Measurements from ENCODE around the gene MRPL53.
A peak's percentile ranks its signal among the peaks of the same experiment; 100 is the strongest.

Gene MRPL53

GRCh38 chr2:74472086-74472944 is at the start of gene MRPL53:
MRPL53 (minus strand) TSS chr2:74472680; CDS start chr2:74472660, 20 bp downstream.
- peak; percentile 86 to 98 (median 97) for DNase-seq

DNA sequence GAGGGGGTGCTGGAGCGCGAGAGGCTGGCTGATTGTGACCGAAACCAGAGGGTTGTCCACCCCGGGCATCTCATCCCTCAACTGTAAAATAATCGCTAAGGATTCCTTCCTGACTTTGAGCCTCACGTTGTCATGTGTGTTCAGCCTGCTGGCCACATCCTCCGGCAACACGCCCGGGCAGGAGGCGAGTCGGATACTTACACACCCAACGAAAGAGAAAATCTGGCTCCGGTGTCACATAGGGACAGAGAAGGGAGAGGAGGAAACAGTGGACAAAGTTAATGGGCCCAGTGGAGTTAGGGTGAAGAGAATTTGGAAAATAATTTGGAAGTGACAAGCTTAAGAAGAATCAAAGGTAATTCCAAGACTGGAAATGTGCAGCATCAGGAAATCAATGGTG is 44.2 kb upstream of the MRPL53 start:
- DNase-seq, result no peak

DNA sequence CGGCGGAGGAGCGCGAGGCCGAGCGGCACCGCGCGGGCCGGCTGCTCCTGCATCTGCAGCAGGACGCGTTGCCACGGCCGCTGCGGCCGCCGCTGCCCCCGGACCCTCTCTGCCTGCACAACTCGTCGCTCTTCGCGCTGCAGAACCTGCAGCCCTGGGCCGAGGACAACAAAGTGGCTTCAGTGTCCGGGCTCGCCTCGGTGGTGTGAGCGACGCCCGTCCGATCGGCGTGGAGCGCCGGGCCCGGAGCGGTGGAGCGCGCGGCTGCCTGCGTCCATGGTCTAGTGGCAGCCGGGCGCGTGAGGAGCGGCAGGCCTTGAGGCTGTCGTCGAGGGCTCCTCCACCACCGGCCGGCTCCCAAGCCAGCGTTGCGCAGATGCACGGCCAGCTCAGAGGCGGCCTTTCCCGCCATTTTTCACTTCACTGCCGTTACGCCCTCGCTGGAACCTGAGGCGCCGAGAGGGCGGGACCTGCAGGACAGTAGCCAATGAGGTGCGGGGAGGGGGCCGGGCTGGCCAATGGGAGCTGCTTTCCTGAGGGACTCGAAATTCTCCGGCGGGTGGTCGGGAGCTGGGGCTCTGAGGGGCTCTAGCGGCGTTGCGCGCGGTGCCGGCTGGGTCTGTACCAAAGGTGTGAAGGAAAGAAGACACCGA is 43.6 kb upstream of the MRPL53 start:
- DNase-seq, result peak in 1 of 3 experiments; percentile 18

- DNase-seq, result no peak
Measured at GRCh38 chr2:74515271-74515980, 42.9 kb upstream of the MRPL53 start.

DNA sequence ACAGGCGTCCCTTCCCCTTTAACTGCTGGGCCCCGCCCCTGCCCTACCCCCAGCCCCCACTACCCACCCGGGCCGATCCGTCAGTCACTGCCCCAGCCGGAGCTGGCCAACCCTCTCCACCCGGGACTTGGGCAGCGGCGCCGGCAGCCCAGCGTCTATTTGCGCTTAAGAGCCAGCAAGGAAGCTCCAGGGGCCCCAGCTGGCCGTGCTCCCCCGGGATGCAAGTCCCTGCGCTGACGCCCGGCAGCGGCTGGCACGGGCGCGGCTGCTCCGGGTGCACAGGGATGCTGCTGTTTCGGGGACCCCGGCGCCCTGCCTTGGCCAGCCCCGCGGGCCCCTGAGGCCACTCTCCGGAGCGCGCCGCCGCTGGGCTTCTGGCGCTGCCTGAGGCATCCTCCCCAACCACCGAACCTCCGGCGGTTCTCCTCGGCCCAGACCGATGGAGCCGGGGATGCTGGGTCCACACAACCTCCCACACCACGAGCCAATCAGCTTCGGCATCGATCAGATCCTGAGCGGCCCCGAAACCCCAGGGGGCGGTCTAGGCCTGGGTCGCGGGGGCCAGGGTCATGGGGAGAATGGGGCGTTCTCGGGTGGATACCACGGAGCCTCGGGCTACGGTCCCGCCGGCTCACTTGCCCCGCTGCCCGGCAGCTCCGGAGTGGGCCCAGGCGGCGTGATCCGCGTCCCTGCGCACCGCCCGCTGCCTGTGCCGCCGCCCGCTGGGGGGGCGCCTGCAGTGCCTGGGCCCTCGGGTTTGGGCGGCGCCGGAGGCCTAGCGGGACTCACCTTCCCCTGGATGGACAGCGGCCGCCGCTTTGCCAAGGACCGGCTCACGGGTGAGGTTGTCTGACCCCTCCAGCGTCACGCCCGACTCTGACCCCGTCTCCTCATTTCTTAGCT is 42.1 kb upstream of the MRPL53 start, which contains the start of gene TLX2:
Gene TLX2 (plus strand): TSS at position 83 of the 903 bp plus-strand sequence. CDS start 357 bp downstream, at position 440.
- peak in 2 of 3 experiments; percentile 58 to 65 for DNase-seq

DNA sequence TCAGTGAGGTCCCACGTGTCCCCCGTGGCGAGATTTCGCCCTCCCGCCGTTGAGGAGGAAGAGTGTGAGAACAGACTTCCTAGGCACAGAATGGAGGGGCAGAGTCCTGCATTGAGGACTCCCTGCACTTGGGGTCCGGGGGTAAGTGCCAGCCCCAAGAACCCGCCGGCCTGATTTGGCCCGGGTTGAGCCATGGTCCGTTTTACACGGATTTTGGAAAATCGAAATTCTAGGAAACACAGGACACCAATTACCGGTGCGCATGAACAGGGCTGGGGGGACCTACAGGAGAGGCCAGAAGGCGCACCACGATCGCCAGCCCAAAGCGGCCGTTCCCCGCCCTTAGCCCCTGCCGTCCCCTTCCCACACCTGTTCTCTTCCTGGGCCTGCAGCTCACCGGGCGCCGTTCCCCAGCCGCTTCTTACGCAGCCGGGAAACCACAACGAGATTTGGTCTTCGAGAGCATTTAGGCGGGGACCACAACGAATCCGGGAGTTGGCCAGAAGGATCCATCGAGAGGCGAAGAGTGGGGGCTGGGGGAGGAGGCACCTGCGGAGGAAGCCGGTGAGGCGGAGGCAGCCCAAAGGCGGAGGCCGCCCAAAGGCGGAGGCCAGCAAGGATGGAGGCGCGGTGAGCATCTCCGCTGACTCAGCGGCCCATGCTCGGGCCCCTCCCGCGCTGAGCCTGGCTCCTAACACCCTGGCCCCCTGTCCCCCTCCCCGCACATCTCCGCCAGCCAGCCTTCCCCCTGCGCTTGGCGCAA is 41.3 kb upstream of the MRPL53 start:
- peak in 2 of 3 experiments; percentile 60 to 65 for DNase-seq

GRCh38 chr2:74512744-74513604 is 40.5 kb upstream of the MRPL53 start:
- DNase-seq, result no peak

GRCh38 chr2:74511104-74511989 is 38.9 kb upstream of the MRPL53 start:
- no peak for DNase-seq

DNA sequence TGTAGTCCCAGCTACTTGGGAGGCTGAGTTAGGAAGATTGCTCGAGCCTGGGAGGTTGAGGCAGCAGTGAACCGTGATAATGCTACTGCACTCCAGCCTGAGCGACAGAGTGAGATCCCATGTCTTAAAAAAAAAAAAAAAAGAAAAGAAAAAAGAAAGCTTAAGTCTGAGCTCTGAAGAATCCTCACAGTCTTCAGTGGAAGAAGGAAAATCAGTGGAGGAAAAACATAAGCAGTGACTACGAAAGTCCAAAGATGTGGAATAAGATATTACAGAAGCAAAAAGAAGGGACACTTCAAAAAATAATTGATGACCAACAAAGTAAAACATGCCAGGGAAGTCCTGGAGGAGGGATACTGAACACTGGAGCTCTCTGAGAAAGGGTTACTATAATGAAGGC is 37.8 kb upstream of the MRPL53 start:
- no peak for DNase-seq

DNA sequence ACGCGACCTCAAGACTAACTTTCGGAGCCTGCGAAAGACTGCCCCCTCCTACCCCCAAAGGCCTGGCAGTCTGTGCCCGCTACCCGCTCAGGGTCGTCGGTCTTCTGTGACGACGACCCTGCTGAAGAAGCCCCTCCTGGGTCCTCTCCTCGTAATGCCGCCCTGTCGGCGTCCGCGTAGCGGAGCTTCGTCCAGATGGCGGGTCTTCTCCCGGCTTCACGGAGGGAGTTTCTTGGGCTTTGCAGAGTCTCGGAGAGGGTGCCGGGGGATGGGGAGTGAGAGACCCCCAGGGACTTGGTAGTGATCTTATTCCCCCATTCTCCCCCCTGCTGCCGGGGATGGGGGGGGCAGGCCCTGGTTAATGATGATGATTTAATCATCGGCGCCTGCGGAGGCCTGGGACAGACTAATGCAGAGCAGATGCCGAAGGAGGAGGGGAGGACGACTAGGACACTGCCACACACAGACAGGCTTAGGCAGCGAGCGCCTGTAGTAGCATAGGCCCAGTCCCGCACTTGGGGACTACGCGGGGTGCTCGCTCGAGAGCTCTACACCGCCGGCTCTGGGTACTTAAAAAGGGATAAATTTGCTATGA is 35.5 kb upstream of the MRPL53 start:
- DNase-seq, result peak in 1 of 3 experiments; percentile 94

DNA sequence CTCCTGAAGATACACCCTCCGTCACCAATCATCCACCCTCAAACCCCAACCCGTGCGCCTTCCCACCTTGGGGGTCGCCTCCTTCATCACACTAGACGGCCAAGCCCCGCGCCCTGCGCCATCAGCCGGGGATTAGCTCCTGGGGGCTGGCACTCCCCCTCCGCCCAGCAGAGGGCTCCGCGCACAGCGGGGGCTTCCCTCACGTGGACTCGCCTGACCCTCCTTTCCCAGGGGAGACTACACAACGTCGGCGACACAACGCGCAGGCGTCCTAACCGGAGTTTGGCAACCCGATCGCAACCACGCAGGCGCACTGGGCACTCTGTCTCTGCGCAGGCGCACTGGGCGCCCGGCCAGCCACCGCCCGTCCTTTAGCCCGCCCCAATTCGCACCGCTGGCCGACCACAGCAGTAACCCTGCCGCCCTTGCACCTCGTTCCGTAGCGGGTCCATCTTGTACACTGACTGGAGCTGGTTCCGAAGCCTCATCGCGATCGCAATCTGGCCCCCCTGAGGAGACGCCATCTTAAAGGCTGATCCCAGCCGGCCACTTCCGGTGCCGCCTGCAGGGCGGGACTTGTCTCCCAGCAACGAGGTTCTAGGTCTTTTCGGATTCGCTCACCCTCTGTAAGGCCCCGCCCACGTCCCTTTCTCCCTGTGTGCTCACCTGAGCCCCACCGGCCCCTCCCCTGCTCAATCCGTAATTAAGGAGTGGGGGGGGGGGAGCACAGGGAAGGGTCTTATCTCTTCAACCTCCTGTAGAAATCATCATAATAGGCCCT is 34.9 kb upstream of the MRPL53 start, which contains the start of gene PCGF1:
Gene PCGF1 (minus strand): TSS at position 551 of the 781 bp plus-strand sequence. CDS start 27 bp downstream, at position 524.
- DNase-seq, result peak; percentile 94 to 100 (median 100)

- no peak for DNase-seq
Measured at GRCh38 chr2:74505448-74506246, 33.2 kb upstream of the MRPL53 start.

GRCh38 chr2:74504591-74504990 is 32.1 kb upstream of the MRPL53 start:
- no peak for DNase-seq

DNA sequence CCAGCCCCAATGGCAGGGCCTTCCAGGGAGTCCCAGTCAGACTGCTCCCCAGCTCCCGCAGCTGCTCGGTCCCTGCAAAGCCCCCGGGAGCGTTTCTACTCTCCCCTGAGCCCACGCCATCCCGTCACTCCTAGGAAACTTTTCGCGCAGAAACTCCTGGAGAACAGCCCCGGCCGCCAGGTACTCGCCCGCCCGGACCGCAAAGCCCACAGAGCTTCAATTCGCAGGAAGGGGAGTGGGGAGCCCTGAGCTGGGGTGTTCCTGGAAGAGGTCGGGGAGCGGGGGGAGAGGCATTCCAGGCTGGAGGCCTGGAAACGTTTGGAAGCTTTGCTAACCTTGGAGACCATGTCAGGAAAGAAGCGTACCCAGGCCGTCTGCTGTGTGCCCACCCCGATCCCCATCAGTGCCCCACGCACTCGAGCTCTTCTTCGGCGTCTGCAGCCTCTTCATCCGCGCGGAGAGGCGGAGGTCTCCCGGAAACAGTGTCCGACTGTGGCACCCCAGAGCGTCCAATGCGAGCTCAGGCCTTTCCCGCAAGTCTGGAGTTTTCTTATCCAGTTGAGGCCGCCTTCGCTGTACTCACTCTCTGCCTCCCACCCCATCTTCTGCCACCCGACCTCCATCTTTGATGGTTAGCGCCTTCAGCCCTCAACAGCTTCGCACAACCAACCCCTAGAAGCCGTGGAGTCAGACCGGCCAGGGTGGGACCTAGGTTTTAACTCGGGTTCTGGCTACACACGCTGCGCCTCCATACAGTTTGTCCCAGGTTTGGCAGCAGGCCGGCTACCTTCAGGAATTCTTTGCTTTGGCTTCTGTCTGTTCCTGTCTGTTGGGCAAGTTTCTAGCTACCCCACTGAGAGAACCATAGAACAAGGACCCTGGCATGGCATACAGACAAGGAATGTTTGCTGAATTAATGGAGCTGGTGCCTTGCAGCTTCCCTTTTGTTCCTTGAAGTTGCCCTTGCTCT is 31.3 kb upstream of the MRPL53 start:
- no peak for DNase-seq

- no peak for DNase-seq
Measured at GRCh38 chr2:74502720-74503505, 30.4 kb upstream of the MRPL53 start.

All from NCI-H1417 (cell line).